ENCODE data around the gene ARAP2.

The ARAP2 gene

GRCh38 chr4:36283912-36284465 is 39.7 kb upstream of the ARAP2 start:
- no peak for TF ChIP-seq CTCF (IDR thresholded peaks at IDR 0.05; ENCODE audit: insufficient read depth, low read depth, low read length, missing control alignments)
- no peak for DNase-seq (ENCODE audit: low read depth)
- H3K4me3 ChIP-seq (ENCODE audit: low read depth, low read length), result no peak overlapping the region

- no peak for DNase-seq (ENCODE audit: low read depth)
- TF ChIP-seq CTCF (IDR thresholded peaks at IDR 0.05; ENCODE audit: insufficient read depth, low read depth, low read length, missing control alignments), result no peak
- no peak overlapping the region for H3K4me3 ChIP-seq (ENCODE audit: low read depth, low read length)
Observed at GRCh38 chr4:36282503-36283030, 38.3 kb upstream of the ARAP2 start.

GRCh38 chr4:36281384-36282106 is 37.2 kb upstream of the ARAP2 start, which contains the start of gene DTHD1:
Gene DTHD1 (plus strand): TSS chr4:36281616. CDS start chr4:36281759, 143 bp downstream.
- no peak for DNase-seq (ENCODE audit: low read depth)
- no peak within 1 kb of the TSS for H3K4me3 ChIP-seq (ENCODE audit: low read depth, low read length)
- no peak for TF ChIP-seq CTCF (IDR thresholded peaks at IDR 0.05; ENCODE audit: insufficient read depth, low read depth, low read length, missing control alignments)

- TF ChIP-seq CTCF (IDR thresholded peaks at IDR 0.05; ENCODE audit: insufficient read depth, low read depth, low read length, missing control alignments), result no peak
- H3K4me3 ChIP-seq (ENCODE audit: low read depth, low read length), result no peak overlapping the region
- no peak for DNase-seq (ENCODE audit: low read depth)
Observed at GRCh38 chr4:36280555-36280954, 36.2 kb upstream of the ARAP2 start.

- DNase-seq (ENCODE audit: low read depth), result no peak
- no peak for TF ChIP-seq CTCF (IDR thresholded peaks at IDR 0.05; ENCODE audit: insufficient read depth, low read depth, low read length, missing control alignments)
- H3K4me3 ChIP-seq (ENCODE audit: low read depth, low read length), result no peak overlapping the region
Observed at GRCh38 chr4:36278789-36279188, 34.5 kb upstream of the ARAP2 start.

GRCh38 chr4:36277533-36277932 is 33.2 kb upstream of the ARAP2 start:
- no peak for TF ChIP-seq CTCF (IDR thresholded peaks at IDR 0.05; ENCODE audit: insufficient read depth, low read depth, low read length, missing control alignments)
- H3K4me3 ChIP-seq (ENCODE audit: low read depth, low read length), result no peak overlapping the region
- DNase-seq (ENCODE audit: low read depth), result no peak

All from GM12865 (cell line).